Measurements from ENCODE around the gene PLD6.

- TF ChIP-seq, protein P1, sequence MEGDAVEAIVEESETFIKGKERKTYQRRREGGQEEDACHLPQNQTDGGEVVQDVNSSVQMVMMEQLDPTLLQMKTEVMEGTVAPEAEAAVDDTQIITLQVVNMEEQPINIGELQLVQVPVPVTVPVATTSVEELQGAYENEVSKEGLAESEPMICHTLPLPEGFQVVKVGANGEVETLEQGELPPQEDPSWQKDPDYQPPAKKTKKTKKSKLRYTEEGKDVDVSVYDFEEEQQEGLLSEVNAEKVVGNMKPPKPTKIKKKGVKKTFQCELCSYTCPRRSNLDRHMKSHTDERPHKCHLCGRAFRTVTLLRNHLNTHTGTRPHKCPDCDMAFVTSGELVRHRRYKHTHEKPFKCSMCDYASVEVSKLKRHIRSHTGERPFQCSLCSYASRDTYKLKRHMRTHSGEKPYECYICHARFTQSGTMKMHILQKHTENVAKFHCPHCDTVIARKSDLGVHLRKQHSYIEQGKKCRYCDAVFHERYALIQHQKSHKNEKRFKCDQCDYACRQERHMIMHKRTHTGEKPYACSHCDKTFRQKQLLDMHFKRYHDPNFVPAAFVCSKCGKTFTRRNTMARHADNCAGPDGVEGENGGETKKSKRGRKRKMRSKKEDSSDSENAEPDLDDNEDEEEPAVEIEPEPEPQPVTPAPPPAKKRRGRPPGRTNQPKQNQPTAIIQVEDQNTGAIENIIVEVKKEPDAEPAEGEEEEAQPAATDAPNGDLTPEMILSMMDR (IDR thresholded peaks at IDR 0.05), result no peak
- no peak for TF ChIP-seq POLR2AphosphoS5 (IDR thresholded peaks at IDR 0.05)
Measured at GRCh38 chr17:17166446-17166845, 39.7 kb downstream of the PLD6 start.

All from gastroesophageal sphincter (tissue), 3 donors.